ENCODE data around the gene MSGN1.

The MSGN1 gene

DNA sequence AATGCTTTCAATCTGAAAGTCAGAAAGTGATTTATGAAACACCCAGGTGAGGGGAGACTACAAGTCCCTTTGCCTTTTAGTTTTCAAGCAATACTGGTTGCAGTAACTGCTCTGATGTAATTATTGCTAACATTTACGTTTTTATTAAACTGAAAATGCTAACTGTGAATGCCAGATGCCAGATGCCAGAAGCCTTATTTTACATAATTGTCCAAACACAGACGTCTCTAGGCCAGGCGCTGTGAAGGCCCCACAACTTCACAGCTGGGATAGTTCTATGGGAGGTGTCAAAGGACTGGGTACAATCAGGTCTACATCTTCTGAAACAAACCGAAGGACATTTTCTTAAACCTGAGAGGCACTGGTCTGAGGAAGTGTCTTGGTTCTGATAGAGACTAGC lies 27.5 kb upstream of the MSGN1 start:
- ATAC-seq: no peak; the same call in 2 of the 3 replicates

DNA sequence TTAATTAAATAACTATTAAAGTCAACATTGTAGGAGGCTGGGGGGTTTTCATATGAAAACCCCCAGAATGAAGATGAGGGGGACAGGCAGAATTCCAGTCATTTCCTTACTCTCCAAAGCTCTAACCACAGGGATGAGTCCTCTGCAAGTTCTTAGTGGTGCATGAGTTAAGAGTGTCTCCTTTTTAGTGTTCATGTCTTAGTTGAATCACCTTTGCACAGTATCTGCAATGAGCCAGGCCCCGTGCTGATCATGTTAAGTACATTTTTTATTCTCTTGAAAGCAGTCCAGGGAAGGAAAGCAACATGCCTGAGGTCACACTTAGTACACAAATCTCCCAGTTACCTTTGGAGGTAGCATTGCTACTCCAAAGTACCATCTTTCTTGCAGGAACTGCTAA lies 25.7 kb upstream of the MSGN1 start:
- no peak for ATAC-seq

More for the DNA sequence above, 27.5 kb upstream of the MSGN1 start:
- TF ChIP-seq, protein P1, sequence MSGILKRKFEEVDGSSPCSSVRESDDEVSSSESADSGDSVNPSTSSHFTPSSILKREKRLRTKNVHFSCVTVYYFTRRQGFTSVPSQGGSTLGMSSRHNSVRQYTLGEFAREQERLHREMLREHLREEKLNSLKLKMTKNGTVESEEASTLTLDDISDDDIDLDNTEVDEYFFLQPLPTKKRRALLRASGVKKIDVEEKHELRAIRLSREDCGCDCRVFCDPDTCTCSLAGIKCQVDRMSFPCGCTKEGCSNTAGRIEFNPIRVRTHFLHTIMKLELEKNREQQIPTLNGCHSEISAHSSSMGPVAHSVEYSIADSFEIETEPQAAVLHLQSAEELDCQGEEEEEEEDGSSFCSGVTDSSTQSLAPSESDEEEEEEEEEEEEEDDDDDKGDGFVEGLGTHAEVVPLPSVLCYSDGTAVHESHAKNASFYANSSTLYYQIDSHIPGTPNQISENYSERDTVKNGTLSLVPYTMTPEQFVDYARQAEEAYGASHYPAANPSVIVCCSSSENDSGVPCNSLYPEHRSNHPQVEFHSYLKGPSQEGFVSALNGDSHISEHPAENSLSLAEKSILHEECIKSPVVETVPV (CRISPR knock-in tag; IDR thresholded peaks at IDR 0.05): no peak
- TF ChIP-seq, protein P2, sequence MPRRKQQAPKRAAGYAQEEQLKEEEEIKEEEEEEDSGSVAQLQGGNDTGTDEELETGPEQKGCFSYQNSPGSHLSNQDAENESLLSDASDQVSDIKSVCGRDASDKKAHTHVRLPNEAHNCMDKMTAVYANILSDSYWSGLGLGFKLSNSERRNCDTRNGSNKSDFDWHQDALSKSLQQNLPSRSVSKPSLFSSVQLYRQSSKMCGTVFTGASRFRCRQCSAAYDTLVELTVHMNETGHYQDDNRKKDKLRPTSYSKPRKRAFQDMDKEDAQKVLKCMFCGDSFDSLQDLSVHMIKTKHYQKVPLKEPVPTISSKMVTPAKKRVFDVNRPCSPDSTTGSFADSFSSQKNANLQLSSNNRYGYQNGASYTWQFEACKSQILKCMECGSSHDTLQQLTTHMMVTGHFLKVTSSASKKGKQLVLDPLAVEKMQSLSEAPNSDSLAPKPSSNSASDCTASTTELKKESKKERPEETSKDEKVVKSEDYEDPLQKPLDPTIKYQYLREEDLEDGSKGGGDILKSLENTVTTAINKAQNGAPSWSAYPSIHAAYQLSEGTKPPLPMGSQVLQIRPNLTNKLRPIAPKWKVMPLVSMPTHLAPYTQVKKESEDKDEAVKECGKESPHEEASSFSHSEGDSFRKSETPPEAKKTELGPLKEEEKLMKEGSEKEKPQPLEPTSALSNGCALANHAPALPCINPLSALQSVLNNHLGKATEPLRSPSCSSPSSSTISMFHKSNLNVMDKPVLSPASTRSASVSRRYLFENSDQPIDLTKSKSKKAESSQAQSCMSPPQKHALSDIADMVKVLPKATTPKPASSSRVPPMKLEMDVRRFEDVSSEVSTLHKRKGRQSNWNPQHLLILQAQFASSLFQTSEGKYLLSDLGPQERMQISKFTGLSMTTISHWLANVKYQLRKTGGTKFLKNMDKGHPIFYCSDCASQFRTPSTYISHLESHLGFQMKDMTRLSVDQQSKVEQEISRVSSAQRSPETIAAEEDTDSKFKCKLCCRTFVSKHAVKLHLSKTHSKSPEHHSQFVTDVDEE (CRISPR knock-in tag; IDR thresholded peaks at IDR 0.05): no peak
- TF ChIP-seq ZFP3 (CRISPR knock-in tag; IDR thresholded peaks at IDR 0.05) (no peak), ZC3H10 (CRISPR knock-in tag; IDR thresholded peaks at IDR 0.05) (no peak), POU6F1 (CRISPR knock-in tag; IDR thresholded peaks at IDR 0.05; ENCODE audit: borderline replicate concordance, low read depth) (no peak), ZNF565 (CRISPR knock-in tag; conservative IDR thresholded peaks at IDR 0.05; ENCODE audit: low read depth) (no peak), SNAI2 (CRISPR knock-in tag; IDR thresholded peaks at IDR 0.05) (no peak), TCF4 (CRISPR knock-in tag; IDR thresholded peaks at IDR 0.05; ENCODE audit: borderline replicate concordance) (peak; percentile 70; the same call in 1 of the 2 replicates)

More for the DNA sequence above, 25.7 kb upstream of the MSGN1 start:
- TF ChIP-seq CSDC2 (CRISPR knock-in tag; IDR thresholded peaks at IDR 0.05) (no peak), ZFP3 (CRISPR knock-in tag; IDR thresholded peaks at IDR 0.05) (no peak), BACH2 (CRISPR knock-in tag; IDR thresholded peaks at IDR 0.05; ENCODE audit: borderline replicate concordance) (no peak), TOX (CRISPR knock-in tag; IDR thresholded peaks at IDR 0.05; ENCODE audit: borderline replicate concordance) (no peak), RARB (CRISPR knock-in tag; IDR thresholded peaks at IDR 0.05) (no peak), ZNF70 (CRISPR knock-in tag; IDR thresholded peaks at IDR 0.05) (no peak), GLIS3 (CRISPR knock-in tag; IDR thresholded peaks at IDR 0.05) (no peak), CREB5 (CRISPR knock-in tag; IDR thresholded peaks at IDR 0.05; ENCODE audit: low read depth) (no peak), ISL1 (CRISPR knock-in tag; IDR thresholded peaks at IDR 0.05) (no peak), PPARA (CRISPR knock-in tag; IDR thresholded peaks at IDR 0.05; ENCODE audit: borderline replicate concordance) (no peak), ZNF8 (CRISPR knock-in tag; IDR thresholded peaks at IDR 0.05) (no peak), TCF4 (CRISPR knock-in tag; IDR thresholded peaks at IDR 0.05; ENCODE audit: borderline replicate concordance) (no peak), ARNTL (CRISPR knock-in tag; IDR thresholded peaks at IDR 0.05; ENCODE audit: borderline replicate concordance, low read depth) (no peak), ZFP30 (CRISPR knock-in tag; IDR thresholded peaks at IDR 0.05) (no peak)
- TF ChIP-seq, protein P2 (CRISPR knock-in tag; IDR thresholded peaks at IDR 0.05): no peak
- TF ChIP-seq, protein P1 (CRISPR knock-in tag; IDR thresholded peaks at IDR 0.05): no peak
